ENCODE measurements around the gene RASAL3. TPM values are rescaled to one million over a fixed set of nuclear protein-coding genes. Genes with fewer than 3 reads are reported as not detected.

The RASAL3 gene
- total RNA-seq, 1 experiment from 2014 or later = not detected

Other genes starting within 250 kb of the RASAL3 start
- gene EPHX3, start 232.1 kb downstream of the RASAL3 start, total RNA-seq (2014; rRNA removed; shearing (Covaris generic)) = 0.08 TPM in 1 of 2 replicates, not detected in the other
- 14.5 and 15.8 TPM in 2 replicates for gene BRD4, start 132.0 kb downstream of the RASAL3 start, total RNA-seq (2014; rRNA removed; shearing (Covaris generic))
- 10.9 and 27.5 TPM in 2 replicates for gene AKAP8, start 84.8 kb downstream of the RASAL3 start, total RNA-seq (2014; rRNA removed; shearing (Covaris generic))
- 76.3 and 82.0 TPM in 2 replicates for gene AKAP8L, start 45.6 kb downstream of the RASAL3 start, total RNA-seq (2014; rRNA removed; shearing (Covaris generic))
- 11.6 and 13.5 TPM in 2 replicates for gene WIZ, start 14.6 kb downstream of the RASAL3 start, total RNA-seq (2014; rRNA removed; shearing (Covaris generic))
- gene PGLYRP2, start 15.0 kb upstream of the RASAL3 start, total RNA-seq (2014; rRNA removed; shearing (Covaris generic)) = not detected in 2 replicates
- gene CYP4F22, start 44.0 kb upstream of the RASAL3 start, total RNA-seq (2014; rRNA removed; shearing (Covaris generic)) = not detected in 2 replicates
- not detected in 2 replicates for gene CYP4F8, start 150.7 kb upstream of the RASAL3 start, total RNA-seq (2014; rRNA removed; shearing (Covaris generic))
- not detected in 2 replicates for gene CYP4F3, start 176.4 kb upstream of the RASAL3 start, total RNA-seq (2014; rRNA removed; shearing (Covaris generic))
- gene CYP4F12, start 208.5 kb upstream of the RASAL3 start, total RNA-seq (2014; rRNA removed; shearing (Covaris generic)) = not detected in 2 replicates

Data from SJSA1 (cell line).